Tibial nerve (tissue), 4 donors: ENCODE measurements around the gene EML5.

Experiments
- EP300 ChIP-seq, 2 donors: sonication (generic); formaldehyde crosslinking; IDR thresholded peaks; one replicate each; pipeline ENCODE4 v1.6.1; 2017; ENCODE audit warnings: antibody characterized with exemption in 2 of 2, mild to moderate bottlenecking in 1 of 2
- TF ChIP-seq, protein P1 (sequence below), 5 experiments: fragments of 200-600 bp in 3 of 5; fragments of 450-650 bp in 2 of 5; sonication (generic) in 3 of 5; IDR thresholded peaks; one replicate each; pipeline ENCODE4 v1.5.1; 2016 to 2019; ENCODE audit warnings: antibody characterized with exemption in 5 of 5, mild to moderate bottlenecking in 3 of 5, moderate library complexity in 2 of 5

DNA sequence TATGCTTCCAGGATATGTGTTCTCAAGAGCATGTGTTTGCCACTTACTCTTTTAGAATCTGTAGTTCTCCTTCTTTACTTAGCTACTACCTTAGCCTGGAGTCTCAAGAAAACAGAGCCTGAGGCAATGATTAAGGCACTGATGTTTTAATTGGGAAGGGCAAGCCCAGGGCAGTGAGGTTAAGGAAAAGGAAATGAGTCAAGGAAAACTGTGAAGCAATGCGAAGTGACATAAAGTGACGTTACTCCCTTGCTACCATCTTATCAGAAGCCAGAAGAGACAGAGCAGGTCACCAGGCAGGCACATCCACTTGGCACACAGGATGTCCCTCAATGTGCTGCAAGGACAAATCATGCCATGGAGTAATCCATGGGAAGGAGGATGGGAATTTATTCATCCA, 11.3 kb upstream of the EML5 start:
- TF ChIP-seq, protein P1, sequence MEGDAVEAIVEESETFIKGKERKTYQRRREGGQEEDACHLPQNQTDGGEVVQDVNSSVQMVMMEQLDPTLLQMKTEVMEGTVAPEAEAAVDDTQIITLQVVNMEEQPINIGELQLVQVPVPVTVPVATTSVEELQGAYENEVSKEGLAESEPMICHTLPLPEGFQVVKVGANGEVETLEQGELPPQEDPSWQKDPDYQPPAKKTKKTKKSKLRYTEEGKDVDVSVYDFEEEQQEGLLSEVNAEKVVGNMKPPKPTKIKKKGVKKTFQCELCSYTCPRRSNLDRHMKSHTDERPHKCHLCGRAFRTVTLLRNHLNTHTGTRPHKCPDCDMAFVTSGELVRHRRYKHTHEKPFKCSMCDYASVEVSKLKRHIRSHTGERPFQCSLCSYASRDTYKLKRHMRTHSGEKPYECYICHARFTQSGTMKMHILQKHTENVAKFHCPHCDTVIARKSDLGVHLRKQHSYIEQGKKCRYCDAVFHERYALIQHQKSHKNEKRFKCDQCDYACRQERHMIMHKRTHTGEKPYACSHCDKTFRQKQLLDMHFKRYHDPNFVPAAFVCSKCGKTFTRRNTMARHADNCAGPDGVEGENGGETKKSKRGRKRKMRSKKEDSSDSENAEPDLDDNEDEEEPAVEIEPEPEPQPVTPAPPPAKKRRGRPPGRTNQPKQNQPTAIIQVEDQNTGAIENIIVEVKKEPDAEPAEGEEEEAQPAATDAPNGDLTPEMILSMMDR (IDR thresholded peaks at IDR 0.05) = no peak
- TF ChIP-seq EP300 (IDR thresholded peaks at IDR 0.05) = no peak
